Keratinocyte (primary cell): ENCODE results near the gene SP1. TPM values are rescaled to one million over a fixed set of nuclear protein-coding genes. Genes with fewer than 3 reads are reported as not detected.
A peak's percentile ranks its signal among the peaks of the same experiment; 100 is the strongest.

Experiments
- DNase-seq: peaks from one replicate; pipeline ENCODE4 v3.0.0-alpha.2; 2011; ENCODE audit warnings: low read depth, missing footprints, low spot score
- FAIRE-seq: peaks from 2 replicates; lab custom pipeline; 2011; peaks lifted over from hg19 to GRCh38; lab: Jason Lieb, UNC
- H2AFZ ChIP-seq: 2 replicates; pipeline ENCODE4 v1.6.0; 2012; ENCODE audit warnings: low read length, control low read depth, inconsistent platforms; ENCODE audit not compliant: control insufficient read depth
- H3K27ac ChIP-seq: 2 replicates; pipeline ENCODE4 v1.5.1; 2011; ENCODE audit warnings: low read length; ENCODE audit not compliant: control insufficient read depth, insufficient read depth
- H3K27me3 ChIP-seq: 3 replicates; pipeline ENCODE4 v1.6.0; 2011; ENCODE audit warnings: low read length; ENCODE audit not compliant: control insufficient read depth, insufficient read depth; ENCODE audit errors: extremely low read depth
- H3K36me3 ChIP-seq, 2 experiments: 2 replicates in 1 of 2; 3 replicates in 1 of 2; pipeline ENCODE4 v1.5.1; 2011; ENCODE audit warnings: low read length in 2 of 2, mild to moderate bottlenecking in 1 of 2; ENCODE audit not compliant: control insufficient read depth in 2 of 2, insufficient read depth in 2 of 2; ENCODE audit errors: extremely low read depth in 1 of 2
- H3K4me1 ChIP-seq: 3 replicates; pipeline ENCODE4 v1.5.1; 2011; ENCODE audit warnings: low read length; ENCODE audit not compliant: control insufficient read depth, insufficient read depth; ENCODE audit errors: extremely low read depth
- H3K4me2 ChIP-seq: 3 replicates; pipeline ENCODE4 v1.6.0; 2011; ENCODE audit warnings: low read depth, low read length; ENCODE audit not compliant: control insufficient read depth, insufficient read depth; ENCODE audit errors: extremely low read depth
- H3K4me3 ChIP-seq, 3 experiments: fragments of 200-600 bp in 1 of 3; sonication (generic) in 1 of 3; 2 replicates in 2 of 3; 3 replicates in 1 of 3; pipeline ENCODE4 v1.5.1; 2011 to 2016; ENCODE audit warnings: low read length in 3 of 3, mild to moderate bottlenecking in 3 of 3, control low read depth in 2 of 3, inconsistent platforms in 1 of 3, low read depth in 1 of 3, mixed read lengths in 1 of 3, mixed run types in 1 of 3, moderate library complexity in 1 of 3; ENCODE audit not compliant: control insufficient read depth in 2 of 3, insufficient read depth in 2 of 3; ENCODE audit errors: extremely low read depth in 1 of 3
- H3K79me2 ChIP-seq: 2 replicates; pipeline ENCODE4 v1.6.0; 2012; ENCODE audit warnings: low read length; ENCODE audit not compliant: control insufficient read depth, insufficient read depth
- H3K9ac ChIP-seq: 3 replicates; pipeline ENCODE4 v1.6.0; 2011; ENCODE audit warnings: low read length; ENCODE audit not compliant: control insufficient read depth, insufficient read depth; ENCODE audit errors: extremely low read depth
- H3K9me1 ChIP-seq: 3 replicates; pipeline ENCODE4 v1.6.0; 2011; ENCODE audit warnings: low read length; ENCODE audit not compliant: control insufficient read depth, insufficient read depth; ENCODE audit errors: extremely low read depth
- H3K9me3 ChIP-seq: 2 replicates; pipeline ENCODE4 v1.5.1; 2012; ENCODE audit warnings: low read depth, low read length; ENCODE audit not compliant: control insufficient read depth
- H4K20me1 ChIP-seq: 3 replicates; pipeline ENCODE4 v1.6.0; 2011; ENCODE audit warnings: low read length; ENCODE audit not compliant: control insufficient read depth, insufficient read depth; ENCODE audit errors: extremely low read depth
- EZH2 ChIP-seq: IDR thresholded peaks from one replicate; pipeline ENCODE4 v1.6.1; 2012; ENCODE audit warnings: inconsistent platforms, mild to moderate bottlenecking, low read length, moderate library complexity
- dilution Hi-C: fragments of 300-500 bp; cut with MboI; formaldehyde crosslinking; loops from one replicate; pipeline ENCODE4 v1.7.0; 2020; ENCODE audit warnings: low sequenced_read_pairs; ENCODE audit not compliant: extremely low pct_ligation_motif_present
- polyA plus RNA-seq, 5 experiments: library from polyadenylated mRNA; depleted of rRNA in 3 of 5; stranded (reverse) in 3 of 5; stranded (forward) in 1 of 5; unstranded in 1 of 5; fragments of >200 nt; gene quantifications; 1 replicate in 1 of 5; 2 replicates in 3 of 5; 3 replicates in 1 of 5; pipeline versions ENCODE4 v1.2.1 to v1.2.3, GENCODE V29; 2011 to 2012; ENCODE audit warnings: missing spikeins in 2 of 5, low read depth in 1 of 5, low replicate concordance in 1 of 5
- TF ChIP-seq, protein P1 (sequence below), 3 experiments: IDR thresholded peaks in 1 of 3; conservative IDR thresholded peaks in 1 of 3; optimal IDR thresholded peaks in 1 of 3; 2 replicates in 2 of 3; 3 replicates in 1 of 3; pipeline versions ENCODE3 to v1.5.1; 2011; ENCODE audit warnings: low read length in 3 of 3, mild to moderate bottlenecking in 3 of 3, moderate library complexity in 2 of 3, control low read depth in 1 of 3, inconsistent platforms in 1 of 3; ENCODE audit not compliant: insufficient read depth in 2 of 3; ENCODE audit errors: extremely low read depth in 1 of 3

SP1 gene
- polyA plus RNA-seq, 1 donor (not counting 4 experiments of a cell fraction or from before 2014, with no cell fraction given), result 30.7 TPM

GRCh38 chr12:53376747-53377146 lies 3.2 kb upstream of the SP1 start:
- dilution Hi-C loops, result no loop called here
- no peak overlapping the region for H2AFZ ChIP-seq

GRCh38 chr12:53378222-53378621 lies 1.8 kb upstream of the SP1 start:
- peak overlapping the region; percentile 90 for H3K9ac ChIP-seq
- H3K9me1 ChIP-seq, result peaks cover 2% of the 10 kb centered on the region
- no peak for FAIRE-seq
- dilution Hi-C loops, result no loop called here
- DNase-seq, result no peak
- peak overlapping the region; percentile 96 for H2AFZ ChIP-seq
- no peak for TF ChIP-seq EZH2
- TF ChIP-seq, protein P1, sequence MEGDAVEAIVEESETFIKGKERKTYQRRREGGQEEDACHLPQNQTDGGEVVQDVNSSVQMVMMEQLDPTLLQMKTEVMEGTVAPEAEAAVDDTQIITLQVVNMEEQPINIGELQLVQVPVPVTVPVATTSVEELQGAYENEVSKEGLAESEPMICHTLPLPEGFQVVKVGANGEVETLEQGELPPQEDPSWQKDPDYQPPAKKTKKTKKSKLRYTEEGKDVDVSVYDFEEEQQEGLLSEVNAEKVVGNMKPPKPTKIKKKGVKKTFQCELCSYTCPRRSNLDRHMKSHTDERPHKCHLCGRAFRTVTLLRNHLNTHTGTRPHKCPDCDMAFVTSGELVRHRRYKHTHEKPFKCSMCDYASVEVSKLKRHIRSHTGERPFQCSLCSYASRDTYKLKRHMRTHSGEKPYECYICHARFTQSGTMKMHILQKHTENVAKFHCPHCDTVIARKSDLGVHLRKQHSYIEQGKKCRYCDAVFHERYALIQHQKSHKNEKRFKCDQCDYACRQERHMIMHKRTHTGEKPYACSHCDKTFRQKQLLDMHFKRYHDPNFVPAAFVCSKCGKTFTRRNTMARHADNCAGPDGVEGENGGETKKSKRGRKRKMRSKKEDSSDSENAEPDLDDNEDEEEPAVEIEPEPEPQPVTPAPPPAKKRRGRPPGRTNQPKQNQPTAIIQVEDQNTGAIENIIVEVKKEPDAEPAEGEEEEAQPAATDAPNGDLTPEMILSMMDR (optimal IDR thresholded peaks at IDR 0.05 in 1 of 3, IDR thresholded peaks at IDR 0.05 in 1 of 3, conservative IDR thresholded peaks at IDR 0.05 in 1 of 3; ENCODE audit: extremely low read depth in 1 of 3, insufficient read depth in 2 of 3, low read length in 3 of 3), result no peak
- peaks cover 7% of the 10 kb centered on the region for H4K20me1 ChIP-seq
- no peak overlapping the region for H3K4me3 ChIP-seq
- peaks cover 8% of the 10 kb centered on the region for H3K79me2 ChIP-seq
- H3K4me1 ChIP-seq, result peaks cover 32% of the 10 kb centered on the region
- no peaks in the 10 kb centered on the region for H3K9me3 ChIP-seq
- H3K4me2 ChIP-seq, result peak overlapping the region; percentile 99
- no peak overlapping the region for H3K27ac ChIP-seq
- no peaks in the 10 kb centered on the region for H3K27me3 ChIP-seq
- H3K36me3 ChIP-seq, result peaks cover 0 to 12% of the 10 kb centered on the region in 2 experiments

More at GRCh38 chr12:53376747-53377146, 3.2 kb upstream of the SP1 start:
- no peaks in the 10 kb centered on the region for H4K20me1 ChIP-seq
- H3K27me3 ChIP-seq, result no peaks in the 10 kb centered on the region
- no peak overlapping the region for H3K9ac ChIP-seq
- TF ChIP-seq, protein P1 (optimal IDR thresholded peaks at IDR 0.05 in 1 of 3, IDR thresholded peaks at IDR 0.05 in 1 of 3, conservative IDR thresholded peaks at IDR 0.05 in 1 of 3; ENCODE audit: extremely low read depth in 1 of 3, insufficient read depth in 2 of 3, low read length in 3 of 3), result no peak
- no peak for TF ChIP-seq EZH2
- no peak for FAIRE-seq
- H3K27ac ChIP-seq, result no peak overlapping the region
- no peaks in the 10 kb centered on the region for H3K9me1 ChIP-seq
- no peak for DNase-seq
- peaks cover 26% of the 10 kb centered on the region for H3K4me1 ChIP-seq
- no peaks in the 10 kb centered on the region for H3K36me3 ChIP-seq
- no peak overlapping the region for H3K4me3 ChIP-seq
- no peaks in the 10 kb centered on the region for H3K79me2 ChIP-seq
- no peaks in the 10 kb centered on the region for H3K9me3 ChIP-seq
- no peak overlapping the region for H3K4me2 ChIP-seq
